ENCODE results near the gene C12orf54. TPM values are rescaled to one million over a fixed set of nuclear protein-coding genes. Genes with fewer than 3 reads are reported as not detected.
A peak's percentile ranks its signal among the peaks of the same experiment; 100 is the strongest.

C12orf54 gene
- total RNA-seq, 4 donors from 2014 or later = not detected

DNA sequence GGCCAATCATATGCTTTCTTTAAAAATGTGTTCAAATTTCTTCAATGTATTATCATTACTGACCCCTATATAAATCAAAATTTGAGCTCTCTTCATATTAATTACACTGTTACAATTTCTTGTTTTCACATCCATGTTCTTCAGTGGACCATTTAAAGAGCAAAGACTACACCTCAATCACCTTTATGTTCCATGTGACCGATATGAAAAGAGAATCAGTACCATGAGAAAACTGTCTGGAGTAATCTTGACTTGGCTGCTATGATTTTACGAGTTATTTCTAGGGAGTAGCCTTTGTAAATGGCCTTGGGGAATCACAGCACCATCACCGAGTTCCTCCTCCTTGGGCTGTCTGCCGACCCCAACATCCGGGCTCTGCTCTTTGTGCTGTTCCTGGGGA, 43.0 kb downstream of the C12orf54 start, which contains the start of gene OR8S1:
Gene OR8S1 (plus strand): TSS at position 301 of the 400 bp plus-strand sequence. CDS start 0 bp downstream, at position 301.
- 84 to 87% methylated on average over 4 to 5 of the region's 5 CpGs for WGBS, 2 donors (ENCODE audit: low coverage in 1 of 2)
- TF ChIP-seq POLR2AphosphoS5 (IDR thresholded peaks at IDR 0.05) = no peak
- TF ChIP-seq, protein P1, sequence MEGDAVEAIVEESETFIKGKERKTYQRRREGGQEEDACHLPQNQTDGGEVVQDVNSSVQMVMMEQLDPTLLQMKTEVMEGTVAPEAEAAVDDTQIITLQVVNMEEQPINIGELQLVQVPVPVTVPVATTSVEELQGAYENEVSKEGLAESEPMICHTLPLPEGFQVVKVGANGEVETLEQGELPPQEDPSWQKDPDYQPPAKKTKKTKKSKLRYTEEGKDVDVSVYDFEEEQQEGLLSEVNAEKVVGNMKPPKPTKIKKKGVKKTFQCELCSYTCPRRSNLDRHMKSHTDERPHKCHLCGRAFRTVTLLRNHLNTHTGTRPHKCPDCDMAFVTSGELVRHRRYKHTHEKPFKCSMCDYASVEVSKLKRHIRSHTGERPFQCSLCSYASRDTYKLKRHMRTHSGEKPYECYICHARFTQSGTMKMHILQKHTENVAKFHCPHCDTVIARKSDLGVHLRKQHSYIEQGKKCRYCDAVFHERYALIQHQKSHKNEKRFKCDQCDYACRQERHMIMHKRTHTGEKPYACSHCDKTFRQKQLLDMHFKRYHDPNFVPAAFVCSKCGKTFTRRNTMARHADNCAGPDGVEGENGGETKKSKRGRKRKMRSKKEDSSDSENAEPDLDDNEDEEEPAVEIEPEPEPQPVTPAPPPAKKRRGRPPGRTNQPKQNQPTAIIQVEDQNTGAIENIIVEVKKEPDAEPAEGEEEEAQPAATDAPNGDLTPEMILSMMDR (IDR thresholded peaks at IDR 0.05) = no peak
- no peak for TF ChIP-seq EP300 (IDR thresholded peaks at IDR 0.05)
- no peak within 1 kb of the TSS for H3K4me3 ChIP-seq
- no peak for ATAC-seq
- no peaks in the 10 kb centered on the region for H3K36me3 ChIP-seq
- H3K9me3 ChIP-seq = no peaks in the 10 kb centered on the region
- no peak within 1 kb of the TSS for H3K27ac ChIP-seq
- no peaks in the 10 kb centered on the region for H3K4me1 ChIP-seq
- peaks cover 10% of the 10 kb centered on the region for H3K27me3 ChIP-seq

DNA sequence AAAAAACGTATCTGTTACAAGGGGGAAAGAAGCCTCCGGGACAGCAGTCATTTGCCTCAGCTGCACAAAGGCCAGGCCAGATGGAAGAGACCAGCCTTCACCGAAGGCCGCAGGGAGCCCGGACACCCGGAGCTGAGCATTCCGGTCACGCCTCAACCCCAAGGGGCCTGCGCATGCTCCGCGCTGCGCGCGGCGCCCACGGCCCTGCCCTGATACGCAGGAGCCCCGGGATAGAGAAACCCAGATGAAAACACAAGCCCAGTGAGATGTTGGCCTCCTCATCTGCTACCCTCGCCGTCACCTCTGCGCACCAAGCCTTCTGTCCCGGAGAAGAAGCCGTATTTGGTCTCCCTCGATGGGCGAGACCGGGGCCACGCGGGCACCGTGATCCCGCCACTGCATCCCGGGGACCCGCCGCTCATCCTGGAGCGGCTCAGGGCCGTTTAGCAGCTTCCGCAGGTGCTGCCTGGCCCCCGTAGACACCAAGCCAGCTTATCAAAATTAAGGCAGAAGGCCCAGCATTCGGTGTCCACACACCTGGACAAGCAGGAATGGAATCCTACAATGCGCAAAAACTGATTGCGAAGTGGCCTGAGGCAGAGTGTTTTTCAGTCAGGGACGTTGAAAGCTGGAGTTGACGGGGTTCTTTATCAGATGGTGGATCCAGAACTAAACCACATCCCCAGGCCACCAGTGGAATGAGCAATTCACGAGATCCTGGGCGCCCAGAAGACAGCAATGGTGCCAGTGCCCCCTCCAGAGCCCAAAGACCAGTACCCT, 45.8 kb downstream of the C12orf54 start:
- H3K4me3 ChIP-seq = no peak overlapping the region
- H3K4me1 ChIP-seq = no peaks in the 10 kb centered on the region
- WGBS, 2 donors (ENCODE audit: low coverage in 1 of 2) = 68 to 86% methylated on average over 3 to 7 of the region's 44 CpGs
- no peaks in the 10 kb centered on the region for H3K36me3 ChIP-seq
- peaks cover 10% of the 10 kb centered on the region for H3K27me3 ChIP-seq
- no peak overlapping the region for H3K27ac ChIP-seq
- ATAC-seq = no peak
- no peak for TF ChIP-seq POLR2AphosphoS5 (IDR thresholded peaks at IDR 0.05)
- H3K9me3 ChIP-seq = no peaks in the 10 kb centered on the region

- H3K4me1 ChIP-seq = no peaks in the 10 kb centered on the region
- no peaks in the 10 kb centered on the region for H3K36me3 ChIP-seq
- no peak for TF ChIP-seq POLR2A (IDR thresholded peaks at IDR 0.05)
- TF ChIP-seq EP300 (IDR thresholded peaks at IDR 0.05) = no peak
- TF ChIP-seq POLR2AphosphoS5 (IDR thresholded peaks at IDR 0.05) = no peak
- TF ChIP-seq, protein P1 (IDR thresholded peaks at IDR 0.05) = no peak
- no peak overlapping the region for H3K4me3 ChIP-seq
- H3K9me3 ChIP-seq = peaks cover 0 to 4% (median 0%) of the 10 kb centered on the region in 3 donors
- no peak overlapping the region for H3K27ac ChIP-seq
- no peak for ATAC-seq
- peaks cover 10% of the 10 kb centered on the region for H3K27me3 ChIP-seq
These were observed 50.3 kb downstream of the C12orf54 start for GRCh38 chr12:48532601-48533000.

GRCh38 chr12:48536602-48537001, 54.3 kb downstream of the C12orf54 start:
- ATAC-seq = no peak
- Histone ChIP-seq H3K27ac (no peak overlapping the region), H3K4me1 (no peaks in the 10 kb centered on the region), H3K27me3 (no peaks in the 10 kb centered on the region), H3K36me3 (no peaks in the 10 kb centered on the region), H3K4me3 (no peak overlapping the region), H3K9me3 (peaks cover 0 to 4% (median 0%) of the 10 kb centered on the region in 3 donors)
- WGBS, 2 donors (ENCODE audit: low coverage in 1 of 2) = 79% methylated on average over 1 of the region's 1 CpG; no CpG with 5 or more reads in 1 of the 2 donors
- TF ChIP-seq EP300 (IDR thresholded peaks at IDR 0.05) = no peak
- TF ChIP-seq, protein P1 (IDR thresholded peaks at IDR 0.05) = no peak
- no peak for TF ChIP-seq POLR2A (IDR thresholded peaks at IDR 0.05)
- no peak for TF ChIP-seq POLR2AphosphoS5 (IDR thresholded peaks at IDR 0.05)

- Histone ChIP-seq H3K4me1 (no peaks in the 10 kb centered on the region), H3K9me3 (no peaks in the 10 kb centered on the region), H3K36me3 (no peaks in the 10 kb centered on the region), H3K27me3 (peaks cover 4% of the 10 kb centered on the region), H3K27ac (no peak overlapping the region), H3K4me3 (no peak overlapping the region)
- 34 to 52% methylated on average over 6 to 8 of the region's 8 CpGs for WGBS, 2 donors (ENCODE audit: low coverage in 1 of 2)
- no peak for TF ChIP-seq EP300 (IDR thresholded peaks at IDR 0.05)
- TF ChIP-seq POLR2A (IDR thresholded peaks at IDR 0.05) = no peak
- TF ChIP-seq POLR2AphosphoS5 (IDR thresholded peaks at IDR 0.05) = no peak
- TF ChIP-seq, protein P1 (IDR thresholded peaks at IDR 0.05) = peak in 2 of 4 experiments; percentile 24 to 58
- no peak for ATAC-seq
These were observed 60.1 kb downstream of the C12orf54 start for GRCh38 chr12:48542300-48542928.

Data from gastroesophageal sphincter (tissue), 4 donors.